OCI-LY1 (cell line): ENCODE results near the gene VAV2.

ENCODE experiments used
- EZH2 ChIP-seq: fragments of 200-600 bp; sonication (generic), shearing (Covaris generic); IDR thresholded peaks from 2 replicates; pipeline ENCODE4 v1.8.0; 2017; ENCODE audit warnings: borderline replicate concordance, mixed run types, mild to moderate bottlenecking, antibody characterized with exemption, low read length, moderate library complexity, mixed read lengths
- TF ChIP-seq, protein P1 (sequence below): fragments of 200-600 bp; sonication (generic), shearing (Covaris generic); IDR thresholded peaks from 2 replicates; pipeline ENCODE4 v1.5.1; 2017; ENCODE audit warnings: mild to moderate bottlenecking, antibody characterized with exemption, low read length, moderate library complexity, mixed read lengths

- TF ChIP-seq, protein P1, sequence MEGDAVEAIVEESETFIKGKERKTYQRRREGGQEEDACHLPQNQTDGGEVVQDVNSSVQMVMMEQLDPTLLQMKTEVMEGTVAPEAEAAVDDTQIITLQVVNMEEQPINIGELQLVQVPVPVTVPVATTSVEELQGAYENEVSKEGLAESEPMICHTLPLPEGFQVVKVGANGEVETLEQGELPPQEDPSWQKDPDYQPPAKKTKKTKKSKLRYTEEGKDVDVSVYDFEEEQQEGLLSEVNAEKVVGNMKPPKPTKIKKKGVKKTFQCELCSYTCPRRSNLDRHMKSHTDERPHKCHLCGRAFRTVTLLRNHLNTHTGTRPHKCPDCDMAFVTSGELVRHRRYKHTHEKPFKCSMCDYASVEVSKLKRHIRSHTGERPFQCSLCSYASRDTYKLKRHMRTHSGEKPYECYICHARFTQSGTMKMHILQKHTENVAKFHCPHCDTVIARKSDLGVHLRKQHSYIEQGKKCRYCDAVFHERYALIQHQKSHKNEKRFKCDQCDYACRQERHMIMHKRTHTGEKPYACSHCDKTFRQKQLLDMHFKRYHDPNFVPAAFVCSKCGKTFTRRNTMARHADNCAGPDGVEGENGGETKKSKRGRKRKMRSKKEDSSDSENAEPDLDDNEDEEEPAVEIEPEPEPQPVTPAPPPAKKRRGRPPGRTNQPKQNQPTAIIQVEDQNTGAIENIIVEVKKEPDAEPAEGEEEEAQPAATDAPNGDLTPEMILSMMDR: no peak
- TF ChIP-seq EZH2: no peak
Measured at GRCh38 chr9:133986774-133987445, 5.2 kb downstream of the VAV2 start.
